HG02870 (cell line): ENCODE data around the gene TMEM82.

Experiments used
- ATAC-seq: cut with Tn5 transposase; IDR thresholded peaks from one replicate; pipeline ENCODE4 v1.9.1; 2021; ENCODE audit warnings: mild to moderate bottlenecking, moderate library complexity; ENCODE audit not compliant: unreplicated experiment

Gene TMEM82

DNA sequence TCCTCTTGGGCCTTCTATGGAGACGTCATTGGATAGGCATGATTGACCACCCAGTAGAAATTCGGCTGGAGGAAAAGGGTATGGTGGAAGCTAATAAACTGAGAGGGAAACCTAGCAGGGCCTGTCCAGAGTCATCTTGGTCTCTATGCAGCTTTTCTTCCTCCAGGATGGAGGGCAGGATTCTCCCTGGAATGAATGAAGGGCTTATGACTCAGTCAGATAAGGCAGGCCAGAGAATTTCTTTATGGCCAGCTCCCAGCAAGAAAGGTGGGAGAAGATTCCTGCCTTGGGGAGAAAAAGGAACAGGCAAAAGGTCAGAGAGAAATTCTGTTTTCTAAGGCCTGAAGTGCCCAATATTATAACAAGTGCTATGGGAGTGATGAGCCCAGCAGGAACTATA is 33.4 kb downstream of the TMEM82 start:
- ATAC-seq = no peak

DNA sequence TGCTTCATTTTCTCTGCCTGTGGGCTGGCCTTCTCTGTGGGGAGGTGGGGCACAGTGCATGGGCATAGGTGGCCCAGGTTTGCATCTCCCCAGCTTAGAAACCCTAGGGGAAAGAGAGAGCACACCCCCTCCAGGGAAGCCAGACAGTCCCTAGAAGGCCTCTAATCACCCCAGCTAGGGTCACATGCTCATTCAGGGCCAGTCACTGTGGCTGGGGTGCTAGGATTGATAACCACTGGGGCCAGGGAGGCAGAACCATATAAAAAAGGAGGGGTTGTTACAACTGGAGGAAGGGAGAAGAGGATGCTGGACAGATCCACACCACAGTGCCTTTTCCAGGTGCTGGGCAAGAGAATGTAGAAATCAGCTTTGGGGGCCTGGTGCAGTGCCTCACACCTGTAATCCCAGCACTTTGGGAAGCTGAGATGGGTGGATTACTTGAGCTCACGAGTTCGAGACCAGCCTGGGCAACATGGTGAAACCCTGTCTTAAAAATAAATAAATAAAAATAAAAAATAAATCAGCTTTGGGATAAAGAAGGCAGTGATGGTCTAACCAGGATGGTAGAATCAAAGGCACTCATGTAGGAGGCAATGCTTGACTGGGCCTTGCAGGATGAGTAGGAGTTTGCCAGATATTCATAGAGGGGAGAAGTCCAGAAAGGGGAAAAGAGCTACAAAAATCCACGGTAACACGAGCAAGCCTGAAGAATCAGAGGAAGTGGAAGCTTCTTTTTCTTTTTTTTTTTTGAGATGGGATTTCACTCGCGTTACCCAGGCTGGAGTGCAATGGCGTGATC is 35.8 kb downstream of the TMEM82 start:
- ATAC-seq = no peak

DNA sequence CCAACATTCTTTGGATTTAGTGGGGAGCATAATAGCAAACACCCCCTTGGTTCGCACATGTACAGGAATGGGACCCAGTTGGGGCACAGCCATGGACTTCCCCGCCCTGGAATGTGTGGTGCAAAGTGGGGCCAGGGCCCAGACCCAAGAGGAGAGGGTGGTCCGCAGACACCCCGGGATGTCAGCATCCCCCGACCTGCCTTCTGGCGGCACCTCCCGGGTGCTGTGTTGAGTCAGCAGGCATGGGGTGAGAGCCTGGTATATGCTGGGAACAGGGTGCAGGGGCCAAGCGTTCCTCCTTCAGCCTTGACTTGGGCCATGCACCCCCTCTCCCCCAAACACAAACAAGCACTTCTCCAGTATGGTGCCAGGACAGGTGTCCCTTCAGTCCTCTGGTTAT is 43.4 kb downstream of the TMEM82 start:
- ATAC-seq = no peak

DNA sequence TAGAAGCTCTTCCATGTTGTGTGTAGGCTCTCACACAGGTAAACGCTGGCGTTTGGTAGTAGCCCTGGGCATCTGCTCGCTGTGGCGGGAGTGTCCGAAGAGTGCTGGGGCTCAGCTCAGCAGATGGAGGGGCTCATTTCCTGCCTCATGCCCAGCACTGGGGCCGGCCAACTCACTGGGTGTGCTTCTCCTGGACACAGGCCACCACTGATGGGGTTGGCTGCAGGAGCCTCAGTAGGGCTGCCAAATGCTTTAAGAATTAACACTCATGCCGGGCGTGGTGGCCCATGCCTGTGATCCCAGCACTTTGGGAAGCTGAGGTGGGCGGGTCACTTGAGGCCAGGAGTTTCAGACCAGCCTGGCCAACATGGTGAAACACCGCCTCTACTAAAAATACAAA is 44.3 kb downstream of the TMEM82 start:
- ATAC-seq = no peak

DNA sequence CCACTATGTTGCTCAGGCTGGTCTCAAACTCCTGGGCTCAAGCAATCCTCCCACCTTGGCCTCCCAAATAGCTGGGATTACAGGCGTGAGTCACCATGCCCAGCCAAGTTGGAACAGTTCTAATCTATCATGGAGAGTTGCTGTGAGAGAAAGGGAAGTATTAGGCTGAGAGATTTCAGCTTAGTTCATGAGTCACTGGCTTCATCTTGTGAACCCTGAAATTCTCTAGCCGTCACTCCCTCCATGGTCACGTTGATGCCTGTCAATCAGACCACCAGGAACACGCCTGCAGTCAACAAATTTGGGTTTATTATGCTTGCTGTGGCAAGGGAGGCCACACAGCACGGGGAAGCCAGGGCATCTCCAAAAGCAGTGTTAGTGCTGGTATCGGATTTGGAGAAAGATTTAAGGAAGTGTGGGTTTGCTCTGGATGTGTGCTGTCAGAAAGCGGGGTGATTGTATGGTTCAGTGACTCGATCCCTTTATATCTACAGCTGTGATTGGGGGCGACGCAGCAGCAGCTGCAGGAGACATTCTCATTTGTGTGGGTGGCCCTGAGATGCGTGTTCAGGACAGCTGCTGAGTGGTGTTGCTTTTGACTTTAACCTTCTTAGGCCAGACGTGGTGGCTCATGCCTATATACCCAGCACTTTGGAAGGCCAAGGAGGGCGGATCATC is 46.5 kb downstream of the TMEM82 start:
- ATAC-seq = no peak

DNA sequence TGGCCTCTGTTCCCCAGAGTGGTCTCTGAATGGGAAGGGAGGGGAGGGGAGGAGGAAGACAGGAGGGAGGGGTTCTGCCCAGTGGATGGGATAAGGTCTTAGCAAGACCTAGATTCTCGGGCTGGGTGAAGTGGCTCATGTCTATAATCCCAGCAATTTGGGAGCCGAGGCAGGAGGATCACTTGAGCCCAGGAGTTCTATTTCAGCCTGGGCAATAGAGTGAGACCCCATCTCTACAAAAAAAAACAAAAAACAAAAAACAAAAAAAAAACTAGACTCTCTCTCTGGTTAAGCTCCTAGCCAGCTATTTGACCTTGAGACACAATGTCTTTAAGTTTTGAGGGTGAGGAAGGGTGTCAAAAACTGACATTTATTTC is 53.8 kb downstream of the TMEM82 start:
- no peak for ATAC-seq
